ENCODE data around the gene E2F2. TPM values are rescaled to one million over a fixed set of nuclear protein-coding genes. Genes with fewer than 3 reads are reported as not detected.

Gene E2F2
- total and polyA plus RNA-seq, 10 donors: 0.89 to 18.9 (median 4.9) TPM

DNA sequence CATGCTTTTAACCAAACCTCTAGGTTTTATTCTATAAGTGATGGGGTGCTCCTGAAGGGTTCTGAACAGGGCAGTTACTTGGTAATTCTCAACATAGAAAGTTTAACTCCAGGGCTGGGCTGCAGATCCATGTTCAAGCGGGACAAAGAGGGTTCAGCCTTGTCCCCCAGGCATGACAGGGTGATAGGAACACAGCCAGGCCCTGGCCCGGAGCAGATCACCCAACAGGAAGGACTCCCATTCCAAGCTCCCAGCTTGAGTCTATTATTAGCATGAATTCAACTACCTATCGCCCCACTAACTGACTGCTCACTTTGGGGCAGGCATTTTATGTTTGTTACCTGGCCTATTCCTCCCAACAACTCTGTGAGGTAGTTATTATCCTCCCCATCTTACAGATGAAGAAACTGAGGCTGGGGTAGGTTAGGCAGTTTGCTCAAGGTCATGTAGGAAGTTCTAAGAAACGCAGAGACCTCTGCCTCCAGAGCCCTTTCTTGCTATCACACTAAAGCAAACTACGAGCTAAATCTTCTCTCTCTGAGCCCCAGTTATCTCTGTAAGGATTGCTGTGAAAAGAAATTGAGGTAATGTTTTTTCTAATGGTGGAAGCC, 61.6 kb downstream of the E2F2 start:
- DNase-seq: no peak
- intact Hi-C loops (cut with DNase I; ENCODE audit: low total_unique reads): no loop called here
- Histone ChIP-seq H3K4me1 (no peaks in the 10 kb centered on the region), H3K27ac (no peak overlapping the region), H3K9me3 (no peaks in the 10 kb centered on the region), H3K4me3 (no peak overlapping the region), H3K27me3 (replicated peaks in 1 of 7) (no peaks in the 10 kb centered on the region), H3K36me3 (no peaks in the 10 kb centered on the region)
- TF ChIP-seq POLR2AphosphoS5 (IDR thresholded peaks at IDR 0.05): no peak
- no peak for TF ChIP-seq POLR2A (IDR thresholded peaks at IDR 0.05)
- TF ChIP-seq, protein P1, sequence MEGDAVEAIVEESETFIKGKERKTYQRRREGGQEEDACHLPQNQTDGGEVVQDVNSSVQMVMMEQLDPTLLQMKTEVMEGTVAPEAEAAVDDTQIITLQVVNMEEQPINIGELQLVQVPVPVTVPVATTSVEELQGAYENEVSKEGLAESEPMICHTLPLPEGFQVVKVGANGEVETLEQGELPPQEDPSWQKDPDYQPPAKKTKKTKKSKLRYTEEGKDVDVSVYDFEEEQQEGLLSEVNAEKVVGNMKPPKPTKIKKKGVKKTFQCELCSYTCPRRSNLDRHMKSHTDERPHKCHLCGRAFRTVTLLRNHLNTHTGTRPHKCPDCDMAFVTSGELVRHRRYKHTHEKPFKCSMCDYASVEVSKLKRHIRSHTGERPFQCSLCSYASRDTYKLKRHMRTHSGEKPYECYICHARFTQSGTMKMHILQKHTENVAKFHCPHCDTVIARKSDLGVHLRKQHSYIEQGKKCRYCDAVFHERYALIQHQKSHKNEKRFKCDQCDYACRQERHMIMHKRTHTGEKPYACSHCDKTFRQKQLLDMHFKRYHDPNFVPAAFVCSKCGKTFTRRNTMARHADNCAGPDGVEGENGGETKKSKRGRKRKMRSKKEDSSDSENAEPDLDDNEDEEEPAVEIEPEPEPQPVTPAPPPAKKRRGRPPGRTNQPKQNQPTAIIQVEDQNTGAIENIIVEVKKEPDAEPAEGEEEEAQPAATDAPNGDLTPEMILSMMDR (IDR thresholded peaks at IDR 0.05 in 8 of 11, conservative IDR thresholded peaks at IDR 0.05 in 3 of 11): no peak
- WGBS, 5 donors: 57 to 74% (median 67%) methylated on average over 5 of the region's 5 CpGs

DNA sequence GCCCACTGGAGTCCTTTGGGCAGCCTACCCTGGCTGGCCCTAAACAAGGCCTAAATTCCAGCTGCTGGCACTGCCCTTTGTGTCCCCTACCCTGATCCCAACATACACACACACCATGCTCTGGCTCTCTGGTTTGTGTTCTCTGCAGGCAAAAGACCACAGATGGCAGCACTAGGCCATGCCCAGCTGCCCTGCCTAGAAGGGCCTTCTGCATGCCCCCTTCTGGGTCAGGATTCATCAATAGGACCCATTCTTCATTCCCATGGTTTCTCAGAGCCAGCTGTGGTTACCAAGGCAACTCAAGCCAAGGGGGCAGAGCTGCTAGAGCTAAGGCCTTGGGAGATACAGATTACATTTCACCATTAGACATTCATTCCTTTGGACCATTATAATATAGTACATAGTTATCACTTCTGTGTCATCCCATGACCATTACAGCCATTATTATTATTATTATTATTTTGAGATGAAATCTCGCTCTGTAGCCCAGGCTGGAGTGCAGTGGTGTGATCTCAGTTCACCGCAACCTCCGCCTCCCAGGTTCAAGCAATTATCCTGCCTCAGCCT, 64.5 kb downstream of the E2F2 start:
- DNase-seq: no peak
- 96 to 100% (median 98%) methylated on average over 3 of the region's 3 CpGs for WGBS, 5 donors
- Histone ChIP-seq H3K4me3 (no peak overlapping the region), H3K9me3 (no peaks in the 10 kb centered on the region), H3K27ac (no peak overlapping the region), H3K27me3 (replicated peaks in 1 of 7) (peaks cover 0 to 3% (median 0%) of the 10 kb centered on the region in 7 donors), H3K4me1 (no peaks in the 10 kb centered on the region), H3K36me3 (no peaks in the 10 kb centered on the region)
- intact Hi-C loops (cut with DNase I; ENCODE audit: low total_unique reads): no loop called here
- TF ChIP-seq, protein P1 (IDR thresholded peaks at IDR 0.05 in 8 of 11, conservative IDR thresholded peaks at IDR 0.05 in 3 of 11): no peak
- TF ChIP-seq POLR2AphosphoS5 (IDR thresholded peaks at IDR 0.05): no peak

DNA sequence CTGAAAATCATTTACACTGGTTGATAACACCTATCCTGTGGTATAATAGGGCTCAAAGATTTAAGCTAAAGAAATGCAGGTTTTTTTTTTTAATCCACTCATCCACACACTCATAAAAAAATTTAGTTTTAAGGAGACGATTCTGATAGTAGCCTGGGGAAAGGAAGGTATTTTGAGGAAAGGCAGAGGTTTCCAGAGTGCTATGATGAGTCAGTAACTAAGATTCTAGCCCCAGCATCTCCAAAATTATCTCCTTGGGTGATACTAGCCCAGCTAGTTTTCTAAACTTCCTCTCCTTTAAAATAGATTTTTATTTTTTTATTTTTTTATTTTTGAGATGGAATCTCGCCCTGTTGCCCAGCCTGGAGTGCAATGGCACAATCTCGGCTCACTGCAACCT, 67.7 kb downstream of the E2F2 start:
- Histone ChIP-seq H3K4me1 (no peaks in the 10 kb centered on the region), H3K4me3 (no peak overlapping the region), H3K36me3 (no peaks in the 10 kb centered on the region), H3K27me3 (replicated peaks in 1 of 7) (peaks cover 0 to 3% (median 0%) of the 10 kb centered on the region in 7 donors), H3K27ac (no peak overlapping the region), H3K9me3 (no peaks in the 10 kb centered on the region)
- no peak for DNase-seq
- WGBS, 5 donors: 81 to 96% (median 91%) methylated on average over 3 of the region's 3 CpGs
- intact Hi-C loops (cut with DNase I; ENCODE audit: low total_unique reads): no loop called here
- TF ChIP-seq POLR2AphosphoS5 (IDR thresholded peaks at IDR 0.05) (no peak), POLR2A (IDR thresholded peaks at IDR 0.05) (no peak)
- TF ChIP-seq, protein P1 (IDR thresholded peaks at IDR 0.05 in 8 of 11, conservative IDR thresholded peaks at IDR 0.05 in 3 of 11): no peak

DNA sequence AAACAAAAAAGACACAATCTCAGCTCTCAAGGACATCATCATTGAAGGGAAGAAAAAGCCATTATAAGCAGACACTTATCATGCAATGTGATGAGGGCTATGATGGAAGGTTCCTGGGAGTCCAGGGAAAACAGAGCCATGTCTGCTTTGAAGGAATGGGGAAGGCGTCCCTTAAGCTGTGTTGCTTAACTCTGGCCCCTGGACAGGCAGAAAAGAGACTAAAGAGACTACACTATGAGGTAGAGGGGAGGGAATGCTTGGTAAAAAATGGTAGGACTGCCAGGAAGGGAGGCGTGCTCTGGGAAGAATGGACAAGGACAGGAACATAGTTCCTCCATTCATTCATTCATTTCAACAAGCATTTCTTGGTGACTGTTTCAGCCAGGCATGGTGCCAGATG, 68.3 kb downstream of the E2F2 start:
- no peaks in the 10 kb centered on the region for H3K4me1 ChIP-seq
- no peaks in the 10 kb centered on the region for H3K9me3 ChIP-seq
- intact Hi-C loops (cut with DNase I; ENCODE audit: low total_unique reads): no loop called here
- TF ChIP-seq POLR2A (IDR thresholded peaks at IDR 0.05): no peak
- TF ChIP-seq POLR2AphosphoS5 (IDR thresholded peaks at IDR 0.05): no peak
- TF ChIP-seq, protein P1 (IDR thresholded peaks at IDR 0.05 in 8 of 11, conservative IDR thresholded peaks at IDR 0.05 in 3 of 11): no peak
- H3K27me3 ChIP-seq (replicated peaks in 1 of 7): peaks cover 0 to 3% (median 0%) of the 10 kb centered on the region in 7 donors
- no peak for DNase-seq
- no peak overlapping the region for H3K4me3 ChIP-seq
- no peak overlapping the region for H3K27ac ChIP-seq
- H3K36me3 ChIP-seq: no peaks in the 10 kb centered on the region
- WGBS, 5 donors: 86 to 92% (median 89%) methylated on average over 2 of the region's 2 CpGs

Data from spleen (tissue), 11 donors.